Progenitor cell of endocrine pancreas (in vitro differentiated cells): Measurements from ENCODE around the gene EID3. TPM values are rescaled to one million over a fixed set of nuclear protein-coding genes. Genes with fewer than 3 reads are reported as not detected.

Experiments used
- DNase-seq: peaks from one replicate; pipeline ENCODE4 v3.0.0; 2021; ENCODE audit warnings: low spot score; ENCODE audit not compliant: unreplicated experiment
- H3K27ac Mint-ChIP-seq: 2 replicates; pipeline ENCODE4 v1.8.0; 2021; ENCODE audit warnings: mild to moderate bottlenecking, moderate library complexity, mixed read lengths
- H3K27me3 Mint-ChIP-seq: 2 replicates; pipeline ENCODE4 v1.8.0; 2021; ENCODE audit warnings: mixed read lengths
- H3K36me3 Mint-ChIP-seq: 2 replicates; pipeline ENCODE4 v1.8.0; 2022; ENCODE audit warnings: mixed read lengths; ENCODE audit not compliant: insufficient read depth
- H3K4me1 Mint-ChIP-seq: 2 replicates; pipeline ENCODE4 v1.8.0; 2021; ENCODE audit warnings: low read depth, mixed read lengths
- H3K4me3 Mint-ChIP-seq: 2 replicates; pipeline ENCODE4 v1.8.0; 2021; ENCODE audit warnings: low read depth, mild to moderate bottlenecking, moderate library complexity, mixed read lengths
- H3K9me3 Mint-ChIP-seq: 2 replicates; pipeline ENCODE4 v1.8.0; 2021; ENCODE audit warnings: low read depth, mixed read lengths
- CTCF ChIP-seq: fragments of 200-600 bp; sonication (generic); IDR thresholded peaks from one replicate; pipeline ENCODE4 v1.5.0; 2021; ENCODE audit warnings: antibody characterized with exemption, mild to moderate bottlenecking; ENCODE audit not compliant: unreplicated experiment
- total RNA-seq: library from RNA; stranded (reverse); gene quantifications from 2 replicates; pipeline ENCODE4 v1.2.1, GENCODE V29; 2021

The EID3 gene
- total RNA-seq, 1 donor from 2014 or later = 2.9 TPM

GRCh38 chr12:104342635-104343249 is 39.2 kb downstream of the EID3 start:
- H3K4me3 Mint-ChIP-seq = no peak overlapping the region
- peaks cover 21% of the 10 kb centered on the region for H3K36me3 Mint-ChIP-seq
- DNase-seq = no peak
- peaks cover 2% of the 10 kb centered on the region for H3K4me1 Mint-ChIP-seq
- no peak overlapping the region for H3K27ac Mint-ChIP-seq
- H3K27me3 Mint-ChIP-seq = no peaks in the 10 kb centered on the region
- H3K9me3 Mint-ChIP-seq = no peaks in the 10 kb centered on the region
- TF ChIP-seq CTCF = no peak

GRCh38 chr12:104344682-104345081 is 41.1 kb downstream of the EID3 start:
- H3K27ac Mint-ChIP-seq = no peak overlapping the region
- peaks cover 22% of the 10 kb centered on the region for H3K36me3 Mint-ChIP-seq
- no peaks in the 10 kb centered on the region for H3K27me3 Mint-ChIP-seq
- TF ChIP-seq CTCF = no peak
- H3K4me3 Mint-ChIP-seq = no peak overlapping the region
- DNase-seq = no peak
- H3K4me1 Mint-ChIP-seq = peaks cover 2% of the 10 kb centered on the region
- H3K9me3 Mint-ChIP-seq = no peaks in the 10 kb centered on the region

GRCh38 chr12:104345234-104346066 is 41.9 kb downstream of the EID3 start:
- H3K27ac Mint-ChIP-seq = peak overlapping the region; percentile 76
- TF ChIP-seq CTCF = no peak
- H3K4me1 Mint-ChIP-seq = peaks cover 2% of the 10 kb centered on the region
- no peaks in the 10 kb centered on the region for H3K9me3 Mint-ChIP-seq
- DNase-seq = no peak
- H3K4me3 Mint-ChIP-seq = no peak overlapping the region
- H3K36me3 Mint-ChIP-seq = peaks cover 21% of the 10 kb centered on the region
- H3K27me3 Mint-ChIP-seq = no peaks in the 10 kb centered on the region

- H3K27ac Mint-ChIP-seq = peak overlapping the region; percentile 75
These were observed 44.0 kb downstream of the EID3 start for GRCh38 chr12:104347374-104348075.

More at GRCh38 chr12:104347374-104348075, 44.0 kb downstream of the EID3 start:
- Mint-ChIP-seq H3K36me3 (peaks cover 17% of the 10 kb centered on the region), H3K4me3 (no peak overlapping the region), H3K27me3 (no peaks in the 10 kb centered on the region), H3K4me1 (no peaks in the 10 kb centered on the region), H3K9me3 (no peaks in the 10 kb centered on the region)
- DNase-seq = no peak
- no peak for TF ChIP-seq CTCF
